ENCODE results near the gene RSBN1L. TPM values are rescaled to one million over a fixed set of nuclear protein-coding genes. Genes with fewer than 3 reads are reported as not detected.
"Not testable (repeated sequence)": the region's sequence is repeated elsewhere in the genome, so short reads cannot be mapped to it uniquely, and the experiment has no call there.

The RSBN1L gene
- polyA plus RNA-seq, 1 of the 3 experiments (the other 2 are of a cell fraction): 6.5 TPM

DNA sequence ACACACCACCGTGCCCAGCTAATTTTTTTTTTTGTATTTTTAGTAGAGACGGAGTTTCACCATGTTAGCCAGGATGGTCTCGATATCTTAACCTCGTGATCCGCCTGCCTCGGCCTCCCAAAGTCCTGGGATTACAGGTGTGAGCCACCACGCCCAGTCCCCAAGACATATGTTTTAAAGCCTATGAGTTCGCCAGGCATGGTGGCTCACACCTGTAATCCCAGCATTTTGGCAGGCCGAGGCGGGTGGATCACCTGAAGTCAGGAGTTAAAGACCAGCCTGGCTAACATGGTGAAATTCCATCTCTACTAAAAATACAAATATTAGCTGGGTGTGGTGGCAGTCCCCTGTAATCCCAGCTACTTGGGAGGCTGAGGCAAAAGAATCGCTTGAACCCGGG is 43.4 kb upstream of the RSBN1L start:
- Histone ChIP-seq H3K36me3 (replicated peaks in 1 of 2; ENCODE audit: control insufficient read depth in 1 of 2, insufficient read depth in 2 of 2, low read length in 1 of 2) (peaks cover 3 to 46% of the 10 kb centered on the region in 2 experiments), H3F3A (replicated peaks; ENCODE audit: insufficient read depth) (peaks cover 48% of the 10 kb centered on the region)
- DNase-seq; H3K9ac ChIP-seq; H3K4me3 ChIP-seq (ENCODE audit: low read depth in 2 of 2, low read length in 1 of 2); H3K27ac ChIP-seq (ENCODE audit: low read depth in 2 of 2, low read length in 1 of 2); H3K4me2 ChIP-seq; H3K27me3 ChIP-seq (ENCODE audit: insufficient read depth); H3K79me2 ChIP-seq (ENCODE audit: insufficient read depth); POLR2A ChIA-PET; H3K9me3 ChIP-seq; H4K20me1 ChIP-seq (ENCODE audit: insufficient read depth); H3K9me2 ChIP-seq; H2AFZ ChIP-seq (ENCODE audit: low read depth); H3K4me1 ChIP-seq (ENCODE audit: control insufficient read depth in 1 of 2, insufficient read depth in 2 of 2, low read depth in 1 of 2, low read length in 1 of 2): not testable (repeated sequence)
- CTCF ChIA-PET: interaction anchor here (0.7 to 15.2 kb wide), 13 partner anchors 7 to 283 kb away, joined by 3 to 392 read pairs (median 14); partner anchors contain the start of gene RSBN1L
- 97% methylated on average over 12 of the region's 12 CpGs for WGBS (ENCODE audit: low lambda C conversion rate)

DNA sequence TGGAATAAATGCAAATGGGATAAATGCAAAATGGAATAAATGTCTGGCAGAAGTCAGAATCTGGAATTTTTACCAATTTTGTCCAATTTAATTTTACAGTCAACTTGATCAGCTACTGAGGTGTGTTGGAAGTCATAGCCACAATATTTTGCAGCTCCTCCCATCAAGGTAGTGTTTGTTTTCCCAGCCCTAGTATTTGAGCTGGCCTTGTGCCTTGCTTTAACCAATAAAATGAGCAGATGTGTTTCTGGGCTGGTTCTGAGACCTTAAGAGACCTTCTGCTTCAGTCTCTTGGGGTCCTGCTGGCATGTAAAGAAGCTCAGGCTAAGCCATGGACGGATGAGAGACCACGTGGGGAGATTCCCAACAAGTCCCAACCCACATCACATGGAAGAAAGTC is 42.7 kb upstream of the RSBN1L start:
- DNase-seq: no peak
- Histone ChIP-seq H3K9me2 (no peaks in the 10 kb centered on the region), H3K4me3 (ENCODE audit: low read depth in 2 of 2, low read length in 1 of 2) (no peak overlapping the region), H4K20me1 (ENCODE audit: insufficient read depth) (no peaks in the 10 kb centered on the region), H3K36me3 (replicated peaks in 1 of 2; ENCODE audit: control insufficient read depth in 1 of 2, insufficient read depth in 2 of 2, low read length in 1 of 2) (peaks cover 3 to 51% of the 10 kb centered on the region in 2 experiments), H3F3A (replicated peaks; ENCODE audit: insufficient read depth) (peaks cover 47% of the 10 kb centered on the region), H3K27ac (ENCODE audit: low read depth in 2 of 2, low read length in 1 of 2) (no peak overlapping the region), H2AFZ (ENCODE audit: low read depth) (no peak overlapping the region), H3K9ac (no peak overlapping the region), H3K27me3 (ENCODE audit: insufficient read depth) (no peaks in the 10 kb centered on the region), H3K9me3 (no peaks in the 10 kb centered on the region), H3K79me2 (ENCODE audit: insufficient read depth) (peaks cover 3% of the 10 kb centered on the region; the same call in 1 of the 2 replicates), H3K4me1 (ENCODE audit: control insufficient read depth in 1 of 2, insufficient read depth in 2 of 2, low read depth in 1 of 2, low read length in 1 of 2) (peaks cover 0 to 7% of the 10 kb centered on the region in 2 experiments; a peak in 1 of 4 replicates), H3K4me2 (no peak overlapping the region)
- POLR2A ChIA-PET: no interaction called here
- WGBS (ENCODE audit: low lambda C conversion rate): 100% methylated on average over 2 of the region's 2 CpGs
- CTCF ChIA-PET: interaction anchor here (0.7 to 15.2 kb wide), 7 partner anchors 15 to 287 kb away, joined by 3 to 392 read pairs (median 4); no protein-coding TSS in a partner anchor
- TF ChIP-seq YY1 (IDR thresholded peaks at IDR 0.05; ENCODE audit: low read depth) (no peak), POLR2AphosphoS5 (IDR thresholded peaks at IDR 0.05; ENCODE audit: low read depth, low read length) (no peak), EZH2phosphoT487 (IDR thresholded peaks at IDR 0.05; ENCODE audit: borderline replicate concordance, low read depth) (no peak), RCOR1 (IDR thresholded peaks at IDR 0.05; ENCODE audit: low read length) (no peak), REST (IDR thresholded peaks at IDR 0.05; ENCODE audit: low read depth, low read length) (no peak), FOXJ3 (CRISPR knock-in tag; IDR thresholded peaks at IDR 0.05) (no peak), GATA2 (CRISPR knock-in tag; IDR thresholded peaks at IDR 0.05) (no peak), RFX5 (IDR thresholded peaks at IDR 0.05; ENCODE audit: low read length) (no peak), PBX3 (IDR thresholded peaks at IDR 0.05) (no peak), EP300 (IDR thresholded peaks at IDR 0.05; ENCODE audit: borderline replicate concordance in 1 of 2, low read depth in 1 of 2, low read length in 1 of 2) (no peak), NRF1 (IDR thresholded peaks at IDR 0.05; ENCODE audit: low read depth, low read length) (no peak), IRF3 (IDR thresholded peaks at IDR 0.05; ENCODE audit: low read depth, low read length) (no peak), FOXM1 (IDR thresholded peaks at IDR 0.05; ENCODE audit: low read depth) (no peak), MEF2A (IDR thresholded peaks at IDR 0.05; ENCODE audit: borderline replicate concordance, low read depth) (no peak), USF2 (IDR thresholded peaks at IDR 0.05; ENCODE audit: borderline replicate concordance, low read depth, low read length) (no peak), ELF1 (IDR thresholded peaks at IDR 0.05) (no peak), RXRA (IDR thresholded peaks at IDR 0.05; ENCODE audit: borderline replicate concordance, low read depth) (no peak)
- TF ChIP-seq, protein P1, sequence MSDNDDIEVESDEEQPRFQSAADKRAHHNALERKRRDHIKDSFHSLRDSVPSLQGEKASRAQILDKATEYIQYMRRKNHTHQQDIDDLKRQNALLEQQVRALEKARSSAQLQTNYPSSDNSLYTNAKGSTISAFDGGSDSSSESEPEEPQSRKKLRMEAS (IDR thresholded peaks at IDR 0.05; ENCODE audit: low read depth): no peak
